ENCODE measurements around the gene RNLS.
"Not testable (repeated sequence)": the region's sequence is repeated elsewhere in the genome, so short reads cannot be mapped to it uniquely, and the experiment has no call there.

The RNLS gene

DNA sequence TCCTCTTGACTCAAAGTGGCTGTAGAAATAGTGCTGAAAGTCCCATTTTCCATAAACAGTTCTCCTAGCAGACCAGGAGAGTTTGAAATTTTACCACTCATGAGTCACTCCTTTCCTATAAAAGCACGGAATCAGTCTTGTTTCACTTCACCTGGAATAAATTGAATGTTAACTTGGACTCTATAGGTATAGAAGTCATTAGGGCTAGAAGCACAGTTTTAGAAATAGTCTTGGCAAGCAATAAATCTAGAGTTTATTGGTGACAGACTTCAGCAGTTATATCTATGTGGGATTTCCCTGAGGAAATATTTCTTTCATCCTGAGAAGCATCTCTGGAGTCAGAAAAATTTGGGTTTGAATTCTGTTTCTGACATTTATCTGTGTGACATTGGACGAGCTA is 212.4 kb downstream of the RNLS start:
- Histone ChIP-seq H2AFZ (ENCODE audit: low read depth, low read length) (no peak overlapping the region), H3K36me3 (replicated peaks; ENCODE audit: low read depth, low read length) (no peaks in the 10 kb centered on the region), H3K79me2 (ENCODE audit: low read length) (no peaks in the 10 kb centered on the region), H3K27ac (ENCODE audit: low read length) (no peak overlapping the region), H3K9ac (ENCODE audit: low read length) (no peak overlapping the region), H3K4me2 (ENCODE audit: low read length) (no peak overlapping the region), H3K27me3 (ENCODE audit: low read depth, low read length) (no peaks in the 10 kb centered on the region), H3K4me1 (ENCODE audit: low read length) (no peaks in the 10 kb centered on the region), H4K20me1 (ENCODE audit: insufficient read depth, low read length) (no peaks in the 10 kb centered on the region), H3K4me3 (ENCODE audit: low read length) (no peak overlapping the region), H3K9me3 (ENCODE audit: insufficient read depth, low read length) (no peaks in the 10 kb centered on the region)
- TF ChIP-seq, protein P1, sequence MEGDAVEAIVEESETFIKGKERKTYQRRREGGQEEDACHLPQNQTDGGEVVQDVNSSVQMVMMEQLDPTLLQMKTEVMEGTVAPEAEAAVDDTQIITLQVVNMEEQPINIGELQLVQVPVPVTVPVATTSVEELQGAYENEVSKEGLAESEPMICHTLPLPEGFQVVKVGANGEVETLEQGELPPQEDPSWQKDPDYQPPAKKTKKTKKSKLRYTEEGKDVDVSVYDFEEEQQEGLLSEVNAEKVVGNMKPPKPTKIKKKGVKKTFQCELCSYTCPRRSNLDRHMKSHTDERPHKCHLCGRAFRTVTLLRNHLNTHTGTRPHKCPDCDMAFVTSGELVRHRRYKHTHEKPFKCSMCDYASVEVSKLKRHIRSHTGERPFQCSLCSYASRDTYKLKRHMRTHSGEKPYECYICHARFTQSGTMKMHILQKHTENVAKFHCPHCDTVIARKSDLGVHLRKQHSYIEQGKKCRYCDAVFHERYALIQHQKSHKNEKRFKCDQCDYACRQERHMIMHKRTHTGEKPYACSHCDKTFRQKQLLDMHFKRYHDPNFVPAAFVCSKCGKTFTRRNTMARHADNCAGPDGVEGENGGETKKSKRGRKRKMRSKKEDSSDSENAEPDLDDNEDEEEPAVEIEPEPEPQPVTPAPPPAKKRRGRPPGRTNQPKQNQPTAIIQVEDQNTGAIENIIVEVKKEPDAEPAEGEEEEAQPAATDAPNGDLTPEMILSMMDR (IDR thresholded peaks at IDR 0.05; ENCODE audit: low read depth, low read length): no peak
- TF ChIP-seq EZH2phosphoT487 (IDR thresholded peaks at IDR 0.05; ENCODE audit: low read depth): no peak

DNA sequence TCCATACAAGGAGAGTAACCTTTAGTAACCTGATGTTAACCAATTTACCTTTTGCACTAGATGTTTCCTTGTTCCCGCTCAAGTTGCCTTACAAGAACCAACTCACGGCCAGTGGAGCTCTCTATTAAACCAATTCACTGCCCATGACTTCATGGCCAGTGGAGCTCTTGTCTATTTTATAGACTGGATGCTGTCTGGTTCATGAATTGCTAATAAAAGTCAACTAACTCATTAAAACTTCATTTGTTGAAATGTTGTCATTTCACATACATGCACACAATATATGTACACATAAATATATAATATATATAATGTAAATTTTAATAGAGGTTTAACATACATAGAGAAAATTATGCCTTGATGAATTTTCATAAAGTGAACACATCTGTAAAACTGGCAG is 216.3 kb downstream of the RNLS start:
- H3K4me3 ChIP-seq (ENCODE audit: low read length): no peak overlapping the region
- H3K27me3 ChIP-seq (ENCODE audit: low read depth, low read length): no peaks in the 10 kb centered on the region
- H2AFZ ChIP-seq (ENCODE audit: low read depth, low read length): no peak overlapping the region
- H3K9me3 ChIP-seq (ENCODE audit: insufficient read depth, low read length): no peaks in the 10 kb centered on the region
- no peaks in the 10 kb centered on the region for H3K79me2 ChIP-seq (ENCODE audit: low read length)
- H3K27ac ChIP-seq (ENCODE audit: low read length): no peak overlapping the region
- no peak overlapping the region for H3K4me2 ChIP-seq (ENCODE audit: low read length)
- no peak overlapping the region for H3K9ac ChIP-seq (ENCODE audit: low read length)
- no peaks in the 10 kb centered on the region for H4K20me1 ChIP-seq (ENCODE audit: insufficient read depth, low read length)
- no peaks in the 10 kb centered on the region for H3K4me1 ChIP-seq (ENCODE audit: low read length)
- TF ChIP-seq, protein P1 (IDR thresholded peaks at IDR 0.05; ENCODE audit: low read depth, low read length): no peak
- TF ChIP-seq EZH2phosphoT487 (IDR thresholded peaks at IDR 0.05; ENCODE audit: low read depth): no peak
- H3K36me3 ChIP-seq (replicated peaks; ENCODE audit: low read depth, low read length): no peaks in the 10 kb centered on the region

DNA sequence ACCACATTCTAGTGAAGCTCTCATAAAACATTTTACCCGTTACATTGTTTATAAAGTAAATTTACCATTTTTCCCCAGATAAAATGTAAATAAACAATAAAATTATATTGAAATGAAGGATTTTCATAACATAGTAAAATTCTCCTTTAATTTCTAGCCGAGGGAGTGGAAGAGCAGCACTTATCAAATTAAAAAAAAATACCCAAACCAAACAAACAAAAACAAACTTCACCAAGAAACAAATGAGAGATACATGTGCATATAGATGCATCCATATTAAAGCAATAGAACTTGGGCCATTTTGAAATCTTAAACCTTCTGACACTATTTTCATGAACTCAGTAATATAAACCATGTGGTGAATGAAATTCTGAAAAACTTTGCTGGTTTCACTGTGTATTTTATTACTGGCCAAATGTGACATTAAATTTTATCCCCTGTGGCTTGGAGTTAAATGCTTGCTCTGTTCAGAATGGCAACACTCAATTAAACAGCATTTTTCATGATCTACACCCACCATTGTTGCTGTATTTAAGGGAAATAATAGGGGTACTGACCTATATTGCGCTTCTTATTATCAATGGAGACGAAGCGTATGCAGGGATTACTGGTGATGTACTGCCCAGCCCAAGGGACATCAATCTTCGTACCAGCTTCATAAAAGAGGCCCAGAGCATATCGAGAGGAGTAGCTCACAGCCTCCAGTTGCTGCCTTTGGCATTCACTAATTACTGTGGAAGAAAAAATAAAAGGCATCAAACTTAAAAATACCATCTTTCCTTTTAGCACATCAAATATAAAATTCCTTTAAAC is 220.9 kb downstream of the RNLS start:
- H3K27me3 ChIP-seq (ENCODE audit: low read depth, low read length): no peaks in the 10 kb centered on the region
- TF ChIP-seq, protein P1 (IDR thresholded peaks at IDR 0.05; ENCODE audit: low read depth, low read length): no peak
- no peak for TF ChIP-seq EZH2phosphoT487 (IDR thresholded peaks at IDR 0.05; ENCODE audit: low read depth)
- H3K4me3 ChIP-seq (ENCODE audit: low read length): no peak overlapping the region
- H3K9ac ChIP-seq (ENCODE audit: low read length): no peak overlapping the region
- no peak overlapping the region for H3K27ac ChIP-seq (ENCODE audit: low read length)
- no peaks in the 10 kb centered on the region for H3K9me3 ChIP-seq (ENCODE audit: insufficient read depth, low read length)
- no peak overlapping the region for H2AFZ ChIP-seq (ENCODE audit: low read depth, low read length)
- no peaks in the 10 kb centered on the region for H3K4me1 ChIP-seq (ENCODE audit: low read length)
- H3K79me2 ChIP-seq (ENCODE audit: low read length): no peaks in the 10 kb centered on the region
- H3K4me2 ChIP-seq (ENCODE audit: low read length): no peak overlapping the region
- H3K36me3 ChIP-seq (replicated peaks; ENCODE audit: low read depth, low read length): no peaks in the 10 kb centered on the region
- H4K20me1 ChIP-seq (ENCODE audit: insufficient read depth, low read length): no peaks in the 10 kb centered on the region

DNA sequence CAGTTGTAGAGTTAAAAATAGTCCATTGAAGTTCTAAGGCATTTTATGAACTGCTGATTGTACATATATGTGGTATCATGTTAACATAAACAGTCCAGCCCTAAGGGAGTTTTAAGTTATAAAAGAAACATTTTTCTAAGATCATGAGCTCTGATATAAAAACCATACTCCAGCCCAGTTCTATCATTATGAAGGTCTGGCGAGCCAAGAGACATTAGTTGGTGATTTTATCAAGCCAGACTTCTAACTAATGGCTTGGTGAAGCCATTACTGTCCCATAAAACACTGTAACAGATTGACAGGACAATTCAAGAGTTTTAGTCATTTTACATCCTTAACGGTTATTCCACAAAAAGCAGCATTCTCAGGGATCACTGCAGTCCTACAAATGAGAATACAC is 221.6 kb downstream of the RNLS start:
- no peak overlapping the region for H3K4me2 ChIP-seq (ENCODE audit: low read length)
- H3K27ac ChIP-seq (ENCODE audit: low read length): no peak overlapping the region
- no peaks in the 10 kb centered on the region for H3K9me3 ChIP-seq (ENCODE audit: insufficient read depth, low read length)
- H3K27me3 ChIP-seq (ENCODE audit: low read depth, low read length): no peaks in the 10 kb centered on the region
- no peaks in the 10 kb centered on the region for H3K79me2 ChIP-seq (ENCODE audit: low read length)
- no peak overlapping the region for H3K4me3 ChIP-seq (ENCODE audit: low read length)
- no peaks in the 10 kb centered on the region for H3K36me3 ChIP-seq (replicated peaks; ENCODE audit: low read depth, low read length)
- TF ChIP-seq EZH2phosphoT487 (IDR thresholded peaks at IDR 0.05; ENCODE audit: low read depth): no peak
- no peaks in the 10 kb centered on the region for H4K20me1 ChIP-seq (ENCODE audit: insufficient read depth, low read length)
- no peaks in the 10 kb centered on the region for H3K4me1 ChIP-seq (ENCODE audit: low read length)
- no peak overlapping the region for H2AFZ ChIP-seq (ENCODE audit: low read depth, low read length)
- H3K9ac ChIP-seq (ENCODE audit: low read length): no peak overlapping the region

DNA sequence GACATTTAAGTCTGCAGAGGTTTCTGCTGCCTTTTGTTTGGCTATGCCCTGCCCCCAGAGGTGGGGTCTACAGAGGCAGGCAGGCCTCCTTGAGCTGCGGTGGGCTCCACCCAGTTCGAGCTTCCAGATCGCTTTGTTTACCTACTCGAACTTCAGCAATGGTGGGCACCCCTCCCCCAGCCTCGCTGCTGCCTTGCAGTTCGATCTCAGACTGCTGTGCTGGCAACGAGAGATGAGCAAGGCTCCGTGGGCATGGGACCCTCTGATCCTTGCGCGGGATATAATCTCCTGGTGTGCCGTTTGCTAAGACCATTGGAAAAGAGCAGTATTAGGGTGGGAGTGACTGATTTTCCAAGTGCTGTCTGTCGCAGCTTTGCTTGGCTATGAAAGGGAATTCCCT is 227.4 kb downstream of the RNLS start:
- H3K27ac ChIP-seq (ENCODE audit: low read length); H3K9me3 ChIP-seq (ENCODE audit: insufficient read depth, low read length); H3K36me3 ChIP-seq (replicated peaks; ENCODE audit: low read depth, low read length); H2AFZ ChIP-seq (ENCODE audit: low read depth, low read length); H3K9ac ChIP-seq (ENCODE audit: low read length); H3K4me2 ChIP-seq (ENCODE audit: low read length); H3K4me1 ChIP-seq (ENCODE audit: low read length); H3K27me3 ChIP-seq (ENCODE audit: low read depth, low read length); H3K79me2 ChIP-seq (ENCODE audit: low read length); H3K4me3 ChIP-seq (ENCODE audit: low read length); H4K20me1 ChIP-seq (ENCODE audit: insufficient read depth, low read length): not testable (repeated sequence)
